ENCODE results near the gene STYXL1. TPM values are rescaled to one million over a fixed set of nuclear protein-coding genes. Genes with fewer than 3 reads are reported as not detected.

STYXL1 gene
- total RNA-seq, 1 donor from 2014 or later, result 47.3 TPM

GRCh38 chr7:75995052-75995471 lies 52.7 kb downstream of the STYXL1 start:
- DNase-seq (ENCODE audit: extremely low read depth, low read depth, low spot score), result no peak

GRCh38 chr7:75994388-75995051 lies 53.3 kb downstream of the STYXL1 start, which contains the start of gene TMEM120A:
TMEM120A (minus strand) TSS chr7:75994595; CDS start chr7:75994570, 25 bp downstream.
- no peak for DNase-seq (ENCODE audit: extremely low read depth, low read depth, low spot score)

- no peak for DNase-seq (ENCODE audit: extremely low read depth, low read depth, low spot score)
Observed at GRCh38 chr7:75993689-75994387, 54.0 kb downstream of the STYXL1 start.

GRCh38 chr7:75992083-75992755 lies 55.6 kb downstream of the STYXL1 start:
- no peak for DNase-seq (ENCODE audit: extremely low read depth, low read depth, low spot score)

- no peak for DNase-seq (ENCODE audit: extremely low read depth, low read depth, low spot score)
Observed at GRCh38 chr7:75991531-75992082, 56.2 kb downstream of the STYXL1 start.

- no peak for DNase-seq (ENCODE audit: extremely low read depth, low read depth, low spot score)
Observed at GRCh38 chr7:75989500-75990388, 58.1 kb downstream of the STYXL1 start.

GRCh38 chr7:75988568-75989499 lies 59.0 kb downstream of the STYXL1 start:
- no peak for DNase-seq (ENCODE audit: extremely low read depth, low read depth, low spot score)

- no peak for DNase-seq (ENCODE audit: extremely low read depth, low read depth, low spot score)
Observed at GRCh38 chr7:75987805-75988567, 59.8 kb downstream of the STYXL1 start.

- no peak for DNase-seq (ENCODE audit: extremely low read depth, low read depth, low spot score)
Observed at GRCh38 chr7:75987026-75987804, 60.6 kb downstream of the STYXL1 start.

- DNase-seq (ENCODE audit: extremely low read depth, low read depth, low spot score), result no peak
Observed at GRCh38 chr7:75986147-75986781, 61.5 kb downstream of the STYXL1 start.

GRCh38 chr7:75985518-75986146 lies 62.2 kb downstream of the STYXL1 start:
- no peak for DNase-seq (ENCODE audit: extremely low read depth, low read depth, low spot score)

- no peak for DNase-seq (ENCODE audit: extremely low read depth, low read depth, low spot score)
Observed at GRCh38 chr7:75985009-75985517, 62.7 kb downstream of the STYXL1 start.

GRCh38 chr7:75984130-75985008 lies 63.4 kb downstream of the STYXL1 start:
- DNase-seq (ENCODE audit: extremely low read depth, low read depth, low spot score), result no peak

- no peak for DNase-seq (ENCODE audit: extremely low read depth, low read depth, low spot score)
Observed at GRCh38 chr7:75983471-75984129, 64.2 kb downstream of the STYXL1 start.

Measured in glomerular endothelial cell (primary cell).